Tibial artery (tissue), 4 donors: ENCODE data around the gene MRGPRD.
A peak's percentile ranks its signal among the peaks of the same experiment; 100 is the strongest.

Source experiments
- DNase-seq, 2 donors: peaks; one replicate each; pipeline ENCODE4 v3.0.0-alpha.2; 2019
- H3K27ac ChIP-seq, 2 donors: fragments of 200-600 bp; sonication (generic) in 1 of 2; 1 replicate in 1 of 2; 2 replicates in 1 of 2; pipeline ENCODE4 v1.5.1; 2018 to 2019; ENCODE audit warnings: mild to moderate bottlenecking in 1 of 2
- H3K27me3 ChIP-seq, 2 donors: fragments of 200-600 bp; sonication (generic) in 1 of 2; one replicate each; pipeline versions ENCODE4 v1.5.1 to v1.6.0; 2016 to 2019
- H3K36me3 ChIP-seq, 3 donors: fragments of 200-600 bp; sonication (generic) in 2 of 3; one replicate each; pipeline ENCODE4 v1.5.1; 2016 to 2019; ENCODE audit warnings: mild to moderate bottlenecking in 2 of 3
- H3K4me1 ChIP-seq, 4 donors: fragments of 200-600 bp; sonication (generic) in 2 of 4; 1 replicate in 3 of 4; 2 replicates in 1 of 4; pipeline ENCODE4 v1.5.1; 2016 to 2019
- H3K4me3 ChIP-seq, 2 donors: fragments of 200-600 bp; sonication (generic) in 1 of 2; 1 replicate in 1 of 2; 2 replicates in 1 of 2; pipeline ENCODE4 v1.5.1; 2018 to 2019; ENCODE audit warnings: mild to moderate bottlenecking in 2 of 2
- H3K9me3 ChIP-seq, 3 donors: fragments of 200-600 bp; sonication (generic) in 1 of 3; one replicate each; pipeline ENCODE4 v1.5.1; 2016 to 2019
- intact Hi-C: fragments of 100-400 bp; cut with DNase I; formaldehyde crosslinking; loops from one replicate; pipeline ENCODE4 v1.15.0; 2023; ENCODE audit warnings: low total_unique reads
- TF ChIP-seq, protein P1 (sequence below), 2 experiments: fragments of 200-600 bp in 1 of 2; fragments of 450-650 bp in 1 of 2; IDR thresholded peaks; one replicate each; pipeline ENCODE4 v1.5.1; 2017 to 2019; ENCODE audit warnings: antibody characterized with exemption in 2 of 2, mild to moderate bottlenecking in 1 of 2, moderate library complexity in 1 of 2

MRGPRD gene

DNA sequence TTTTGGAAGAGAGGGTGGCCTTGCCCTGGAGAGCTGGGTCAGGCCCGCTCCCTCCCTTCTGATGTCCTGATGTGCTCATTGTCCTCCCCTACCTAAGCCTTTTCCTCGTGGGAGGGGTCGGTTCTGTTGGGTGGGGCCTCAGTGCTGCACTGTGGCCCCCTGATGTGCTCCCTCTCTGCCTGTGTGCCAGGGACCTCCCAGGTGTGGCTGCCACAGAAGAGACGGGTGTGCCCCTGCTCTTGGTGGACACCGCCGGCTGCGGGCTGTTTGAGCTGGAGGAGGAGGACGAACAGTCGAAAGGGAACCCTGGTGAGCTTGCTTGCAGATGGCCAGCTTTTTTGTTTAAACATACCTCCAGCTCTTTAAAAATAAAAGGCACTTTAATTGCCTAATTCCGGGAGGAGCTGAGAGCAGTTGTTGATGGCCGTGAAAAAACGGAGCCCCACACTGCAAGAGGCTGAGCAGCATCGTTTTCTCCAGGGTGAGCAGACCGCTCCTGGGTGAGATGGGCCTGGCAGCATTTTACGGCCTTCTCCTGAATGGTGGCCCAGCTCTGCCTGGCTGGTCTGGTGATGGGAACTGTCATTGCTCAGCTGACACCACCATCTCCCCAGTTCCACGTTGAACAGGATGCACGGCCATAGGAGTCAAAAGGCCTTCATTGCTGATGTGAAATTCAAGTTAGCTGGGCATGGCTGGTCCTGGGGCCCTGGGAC, 47.0 kb downstream of the MRGPRD start:
- peaks cover 0 to 2% (median 0%) of the 10 kb centered on the region in 4 donors for H3K4me1 ChIP-seq
- H3K4me3 ChIP-seq = no peak overlapping the region
- intact Hi-C loops = no loop called here
- no peaks in the 10 kb centered on the region for H3K9me3 ChIP-seq
- DNase-seq = no peak
- peak overlapping the region in 1 of 2 donors; percentile 32 for H3K27ac ChIP-seq
- no peaks in the 10 kb centered on the region for H3K27me3 ChIP-seq
- peaks cover 80 to 100% (median 92%) of the 10 kb centered on the region in 3 donors for H3K36me3 ChIP-seq
- TF ChIP-seq, protein P1, sequence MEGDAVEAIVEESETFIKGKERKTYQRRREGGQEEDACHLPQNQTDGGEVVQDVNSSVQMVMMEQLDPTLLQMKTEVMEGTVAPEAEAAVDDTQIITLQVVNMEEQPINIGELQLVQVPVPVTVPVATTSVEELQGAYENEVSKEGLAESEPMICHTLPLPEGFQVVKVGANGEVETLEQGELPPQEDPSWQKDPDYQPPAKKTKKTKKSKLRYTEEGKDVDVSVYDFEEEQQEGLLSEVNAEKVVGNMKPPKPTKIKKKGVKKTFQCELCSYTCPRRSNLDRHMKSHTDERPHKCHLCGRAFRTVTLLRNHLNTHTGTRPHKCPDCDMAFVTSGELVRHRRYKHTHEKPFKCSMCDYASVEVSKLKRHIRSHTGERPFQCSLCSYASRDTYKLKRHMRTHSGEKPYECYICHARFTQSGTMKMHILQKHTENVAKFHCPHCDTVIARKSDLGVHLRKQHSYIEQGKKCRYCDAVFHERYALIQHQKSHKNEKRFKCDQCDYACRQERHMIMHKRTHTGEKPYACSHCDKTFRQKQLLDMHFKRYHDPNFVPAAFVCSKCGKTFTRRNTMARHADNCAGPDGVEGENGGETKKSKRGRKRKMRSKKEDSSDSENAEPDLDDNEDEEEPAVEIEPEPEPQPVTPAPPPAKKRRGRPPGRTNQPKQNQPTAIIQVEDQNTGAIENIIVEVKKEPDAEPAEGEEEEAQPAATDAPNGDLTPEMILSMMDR (IDR thresholded peaks at IDR 0.05) = no peak

DNA sequence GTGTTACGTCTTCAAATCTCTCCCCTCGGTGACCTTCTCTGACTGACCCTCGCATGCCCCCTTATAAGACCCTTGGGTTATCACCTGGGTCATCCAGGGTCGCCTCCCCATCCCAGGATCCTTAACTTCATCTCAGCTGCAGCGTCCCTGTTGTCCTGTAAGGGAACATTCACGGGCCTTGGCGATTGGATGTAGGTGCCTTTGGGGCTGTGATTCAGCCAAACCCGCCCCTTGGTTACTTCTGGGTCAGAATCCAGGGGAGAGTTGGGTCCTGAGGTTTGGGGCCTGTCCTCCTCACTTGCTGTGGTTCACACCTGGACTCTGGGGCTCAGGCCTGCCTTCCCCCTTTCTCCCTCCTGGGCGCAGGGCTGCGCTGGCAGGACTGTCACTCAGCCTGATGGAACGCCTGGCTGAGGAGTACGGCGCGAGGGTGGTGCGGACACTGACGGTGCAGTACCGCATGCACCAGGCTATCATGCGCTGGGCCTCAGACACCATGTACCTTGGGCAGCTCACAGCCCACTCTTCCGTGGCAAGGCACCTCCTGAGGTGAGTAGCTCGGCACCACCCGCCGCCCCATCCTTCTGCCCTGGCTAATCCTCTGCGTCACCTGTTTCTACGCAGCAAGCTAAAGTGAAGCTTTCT, 47.7 kb downstream of the MRGPRD start:
- Histone ChIP-seq H3K4me1 (peaks cover 0 to 9% (median 2%) of the 10 kb centered on the region in 4 donors), H3K27ac (no peak overlapping the region), H3K27me3 (no peaks in the 10 kb centered on the region), H3K36me3 (peaks cover 74 to 100% (median 88%) of the 10 kb centered on the region in 3 donors), H3K9me3 (no peaks in the 10 kb centered on the region), H3K4me3 (no peak overlapping the region)
- intact Hi-C loops = no loop called here
- TF ChIP-seq, protein P1 (IDR thresholded peaks at IDR 0.05) = no peak
- DNase-seq = no peak

DNA sequence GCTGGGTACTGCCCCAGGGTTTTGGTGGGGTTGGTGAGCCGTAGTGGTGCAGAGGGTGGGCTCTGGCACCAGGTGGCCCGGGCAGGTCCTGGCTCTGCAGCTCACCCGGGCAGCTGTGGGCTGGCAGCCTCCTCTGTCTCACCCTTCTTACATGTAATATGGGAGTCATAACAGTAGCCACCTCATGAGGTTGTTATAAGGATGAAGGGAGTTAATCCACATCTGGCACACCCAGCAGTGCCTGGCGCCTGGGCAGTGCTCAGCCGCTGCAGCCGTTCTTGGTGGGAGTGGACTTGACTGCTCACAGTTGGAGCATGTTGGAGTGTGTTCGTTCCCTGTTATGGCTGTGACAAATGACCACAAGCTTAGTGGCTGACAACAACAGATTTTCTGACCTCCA, 48.4 kb downstream of the MRGPRD start:
- DNase-seq = no peak
- H3K27ac ChIP-seq = no peak overlapping the region
- peaks cover 67 to 100% (median 81%) of the 10 kb centered on the region in 3 donors for H3K36me3 ChIP-seq
- peaks cover 0 to 16% (median 9%) of the 10 kb centered on the region in 4 donors for H3K4me1 ChIP-seq
- no peak overlapping the region for H3K4me3 ChIP-seq
- no peaks in the 10 kb centered on the region for H3K27me3 ChIP-seq
- H3K9me3 ChIP-seq = no peaks in the 10 kb centered on the region
- TF ChIP-seq, protein P1 (IDR thresholded peaks at IDR 0.05) = no peak
- intact Hi-C loops = no loop called here

DNA sequence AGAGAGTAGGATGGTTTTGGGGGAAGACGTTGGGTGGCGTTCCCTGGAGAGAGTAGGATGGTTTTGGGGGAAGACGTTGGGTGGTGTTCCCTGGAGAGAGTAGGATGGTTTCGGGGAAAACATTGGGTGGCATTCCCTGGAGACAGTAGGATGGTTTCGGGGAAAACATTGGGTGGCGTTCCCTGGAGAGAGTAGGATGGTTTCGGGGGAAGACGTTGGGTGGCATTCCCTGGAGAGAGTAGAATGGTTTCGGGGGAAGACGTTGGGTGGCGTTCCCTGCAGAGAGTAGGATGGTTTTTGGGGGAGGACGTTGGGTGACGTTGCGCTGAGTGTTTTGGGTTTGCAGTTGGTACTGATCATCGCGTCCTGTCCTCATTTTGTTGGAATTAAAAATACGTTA, 48.9 kb downstream of the MRGPRD start:
- Histone ChIP-seq H3K27me3 (no peaks in the 10 kb centered on the region), H3K9me3 (no peaks in the 10 kb centered on the region), H3K4me1 (peaks cover 0 to 20% (median 11%) of the 10 kb centered on the region in 4 donors), H3K27ac (no peak overlapping the region), H3K36me3 (peaks cover 63 to 98% (median 78%) of the 10 kb centered on the region in 3 donors), H3K4me3 (no peak overlapping the region)
- TF ChIP-seq, protein P1 (IDR thresholded peaks at IDR 0.05) = no peak
- intact Hi-C loops = no loop called here
- no peak for DNase-seq

DNA sequence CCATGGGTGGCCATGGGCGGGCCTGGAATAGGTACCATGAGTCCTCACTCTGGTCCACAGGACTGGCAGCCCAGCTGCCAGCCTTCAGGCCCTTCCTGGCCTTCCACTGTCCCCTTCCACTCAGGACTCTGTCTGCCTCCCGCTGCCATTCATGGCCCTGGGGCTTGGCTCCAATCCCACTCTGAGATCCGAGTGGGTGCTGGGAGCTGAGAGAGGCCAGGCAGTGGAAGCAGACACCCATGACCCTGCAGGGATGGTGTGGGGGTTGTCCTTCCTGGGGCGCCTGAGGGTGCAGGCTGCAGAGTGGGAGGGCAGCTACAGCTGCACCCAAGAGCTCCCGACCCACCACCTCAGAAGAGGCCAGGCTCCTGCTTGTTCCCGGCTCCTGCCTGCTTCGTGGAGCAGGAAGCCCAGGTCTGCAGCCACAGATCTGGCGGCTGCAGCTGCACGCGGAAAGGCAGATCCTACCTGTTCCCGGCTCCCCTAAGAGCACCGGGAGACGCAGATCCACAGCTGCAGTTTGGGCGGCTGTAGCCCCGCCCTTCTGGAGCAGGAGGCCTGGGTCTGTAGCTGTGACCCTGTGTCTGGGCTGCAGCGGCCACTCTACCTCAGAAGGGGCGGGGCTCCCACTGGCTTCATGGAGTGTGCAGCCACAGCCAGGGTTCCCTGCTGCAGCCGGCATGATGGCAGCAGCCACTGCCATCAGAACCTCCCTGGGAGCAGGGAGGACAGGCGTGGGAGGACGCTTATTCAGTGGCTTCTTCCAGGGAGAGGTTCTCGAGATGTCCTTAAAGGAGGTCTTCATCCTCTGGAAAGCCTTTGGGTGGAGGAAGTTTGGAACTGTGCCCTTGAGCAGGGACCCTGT, 49.6 kb downstream of the MRGPRD start:
- H3K27ac ChIP-seq = no peak overlapping the region
- H3K36me3 ChIP-seq = peaks cover 62 to 98% (median 78%) of the 10 kb centered on the region in 3 donors
- H3K27me3 ChIP-seq = no peaks in the 10 kb centered on the region
- intact Hi-C loops = no loop called here
- no peak overlapping the region for H3K4me3 ChIP-seq
- DNase-seq = no peak
- H3K4me1 ChIP-seq = peaks cover 0 to 22% (median 11%) of the 10 kb centered on the region in 4 donors
- TF ChIP-seq, protein P1 (IDR thresholded peaks at IDR 0.05) = no peak
- no peaks in the 10 kb centered on the region for H3K9me3 ChIP-seq
